Measurements from ENCODE around the gene TRNAU1AP. TPM values are rescaled to one million over a fixed set of nuclear protein-coding genes. Genes with fewer than 3 reads are reported as not detected.
"Not testable (repeated sequence)": the region's sequence is repeated elsewhere in the genome, so short reads cannot be mapped to it uniquely, and the experiment has no call there.

Gene TRNAU1AP
- total RNA-seq (2014; rRNA removed; shearing (Covaris generic)): 15.2 and 17.1 TPM in 2 replicates

GRCh38 chr1:28552758-28553663 is at the start of gene TRNAU1AP:
TSS of gene TRNAU1AP (plus strand) at chr1:28553085. CDS start at chr1:28553111, 26 bp downstream.
- DNase-seq (ENCODE audit: low spot score): peak; percentile 83

- DNase-seq (ENCODE audit: low spot score): no peak
These were observed 49.8 kb upstream of the TRNAU1AP start for GRCh38 chr1:28503117-28503516.

GRCh38 chr1:28505406-28506187 is 47.3 kb upstream of the TRNAU1AP start, which contains the start of gene RCC1:
TSS of gene RCC1 (plus strand) at chr1:28506043. CDS start at chr1:28529867, 23,824 bp downstream.
- DNase-seq (ENCODE audit: low spot score): peak; percentile 95

- DNase-seq (ENCODE audit: low spot score): no peak
These were observed 46.0 kb upstream of the TRNAU1AP start for GRCh38 chr1:28506907-28507246.

GRCh38 chr1:28507247-28507645 is 45.6 kb upstream of the TRNAU1AP start:
- no peak for DNase-seq (ENCODE audit: low spot score)

- no peak for DNase-seq (ENCODE audit: low spot score)
These were observed 45.0 kb upstream of the TRNAU1AP start for GRCh38 chr1:28507646-28508434.

GRCh38 chr1:28508435-28508754 is 44.5 kb upstream of the TRNAU1AP start:
- DNase-seq (ENCODE audit: low spot score): no peak

GRCh38 chr1:28509705-28510272 is 43.1 kb upstream of the TRNAU1AP start:
- DNase-seq (ENCODE audit: low spot score): no peak

GRCh38 chr1:28510273-28510969 is 42.5 kb upstream of the TRNAU1AP start:
- DNase-seq (ENCODE audit: low spot score): peak; percentile 46

GRCh38 chr1:28510970-28511440 is 41.9 kb upstream of the TRNAU1AP start:
- DNase-seq (ENCODE audit: low spot score): no peak

- no peak for DNase-seq (ENCODE audit: low spot score)
These were observed 40.8 kb upstream of the TRNAU1AP start for GRCh38 chr1:28512058-28512611.

- DNase-seq (ENCODE audit: low spot score): not testable (repeated sequence)
These were observed 38.4 kb upstream of the TRNAU1AP start for GRCh38 chr1:28514445-28514933.

GRCh38 chr1:28516518-28516956 is 36.3 kb upstream of the TRNAU1AP start:
- DNase-seq (ENCODE audit: low spot score): no peak

GRCh38 chr1:28517649-28517999 is 35.3 kb upstream of the TRNAU1AP start:
- no peak for DNase-seq (ENCODE audit: low spot score)

- peak; percentile 63 for DNase-seq (ENCODE audit: low spot score)
These were observed 34.7 kb upstream of the TRNAU1AP start for GRCh38 chr1:28518000-28518744.

- DNase-seq (ENCODE audit: low spot score): no peak
These were observed 34.0 kb upstream of the TRNAU1AP start for GRCh38 chr1:28518745-28519341.

GRCh38 chr1:28519946-28520725 is 32.7 kb upstream of the TRNAU1AP start:
- no peak for DNase-seq (ENCODE audit: low spot score)

- not testable (repeated sequence) for DNase-seq (ENCODE audit: low spot score)
These were observed 32.1 kb upstream of the TRNAU1AP start for GRCh38 chr1:28520796-28521195.

Measured in A172 (cell line).